HCT116 (cell line): ENCODE measurements around the gene EEF1AKMT2. TPM values are rescaled to one million over a fixed set of nuclear protein-coding genes. Genes with fewer than 3 reads are reported as not detected.

Experiments
- ATAC-seq: fragments of 200-7000 bp; cut with Tn5 transposase; 2 replicates; pipeline ENCODE4 v1.9.1; 2020; ENCODE audit warnings: mild to moderate bottlenecking, moderate library complexity
- BruUV-seq: library from RNA; stranded (reverse); fragments of 400-500 nt; replicated peaks from 2 replicates; lab custom pipeline; 2021; lab: Mats Ljungman, UMichigan
- CTCF ChIA-PET: fragments of 300-600 bp; sonication (Branson Sonifier 250); formaldehyde crosslinking; loops from one replicate; lab custom pipeline; 2021; ENCODE audit warnings: antibody characterized with exemption; lab: Charles Lee
- POLR2A ChIA-PET: fragments of 300-600, 350-600 bp; sonication (Branson Sonifier 250); formaldehyde crosslinking; loops from one replicate; lab custom pipeline; 2021; ENCODE audit warnings: antibody characterized with exemption; lab: Charles Lee
- RAD21 ChIA-PET, 2 experiments: fragments of 300-600 bp; sonication (Branson Sonifier 250); formaldehyde crosslinking; loops; one replicate each; lab custom pipeline; 2023; ENCODE audit warnings: low total read pairs in 2 of 2; ENCODE audit not compliant: uncharacterized antibody in 2 of 2, unreplicated experiment in 2 of 2, low non-redundant PET in 1 of 2; lab: Charles Lee
- DNase-seq: peaks from one replicate; pipeline ENCODE4 v3.0.0-alpha.2; 2010; ENCODE audit warnings: low read depth, low spot score
- H2AFZ ChIP-seq: fragments of 200-600 bp; shearing (Covaris generic), sonication (generic); 2 replicates; pipeline ENCODE4 v1.6.1; 2017; ENCODE audit warnings: low read depth, mixed run types, mixed read lengths, antibody characterized with exemption, low read length; ENCODE audit not compliant: poor library complexity, severe bottlenecking
- H3K27ac ChIP-seq: 2 replicates; pipeline ENCODE4 v1.5.1; 2012; ENCODE audit warnings: low read depth, low read length
- H3K27me3 ChIP-seq: fragments of 200-600 bp; sonication (generic); 2 replicates; pipeline ENCODE4 v1.6.1; 2016; ENCODE audit warnings: mixed run types, low read length, mixed read lengths; ENCODE audit not compliant: insufficient read depth
- H3K36me3 ChIP-seq, 2 experiments: fragments of 200-500 bp in 1 of 2; fragments of 200-600 bp in 1 of 2; sonication (Bioruptor generic) in 1 of 2; sonication (generic) in 1 of 2; 2 replicates each; pipeline versions ENCODE4 v1.5.1 to v1.6.1; 2014 to 2016; ENCODE audit warnings: low read length in 2 of 2, inconsistent platforms in 1 of 2, mixed read lengths in 1 of 2, mixed run types in 1 of 2; ENCODE audit not compliant: insufficient read depth in 2 of 2, control insufficient read depth in 1 of 2
- H3K4me1 ChIP-seq, 2 experiments: fragments of 200-600 bp in 1 of 2; sonication (generic) in 1 of 2; 2 replicates each; pipeline versions ENCODE4 v1.5.1 to v1.6.1; 2012 to 2017; ENCODE audit warnings: low read length in 2 of 2, inconsistent platforms in 1 of 2, mild to moderate bottlenecking in 1 of 2, mixed read lengths in 1 of 2, mixed run types in 1 of 2, moderate library complexity in 1 of 2; ENCODE audit not compliant: insufficient read depth in 2 of 2, control insufficient read depth in 1 of 2
- H3K4me2 ChIP-seq: fragments of 200-600 bp; sonication (generic); 2 replicates; pipeline ENCODE4 v1.6.1; 2017; ENCODE audit warnings: mixed run types, low read length, mixed read lengths
- H3K4me3 ChIP-seq, 2 experiments: fragments of 200-600 bp in 1 of 2; sonication (generic) in 1 of 2; replicated peaks in 1 of 2; 2 replicates each; pipeline ENCODE4 v1.5.1; 2011 to 2016; ENCODE audit warnings: low read length in 2 of 2, control low read depth in 1 of 2, low read depth in 1 of 2, mild to moderate bottlenecking in 1 of 2, mixed read lengths in 1 of 2, mixed run types in 1 of 2
- H3K79me2 ChIP-seq: fragments of 200-600 bp; sonication (generic); 2 replicates; pipeline ENCODE4 v1.6.1; 2017; ENCODE audit warnings: mild to moderate bottlenecking, mixed run types, low read length, moderate library complexity, mixed read lengths; ENCODE audit not compliant: insufficient read depth
- H3K9ac ChIP-seq: fragments of 200-600 bp; sonication (generic); 2 replicates; pipeline ENCODE4 v1.6.1; 2016; ENCODE audit warnings: low read length, mixed read lengths
- H3K9me2 ChIP-seq: fragments of 200-600 bp; sonication (generic), shearing (Covaris generic); 2 replicates; pipeline ENCODE4 v1.6.1; 2017; ENCODE audit warnings: mixed run types, mild to moderate bottlenecking, moderate library complexity; ENCODE audit not compliant: insufficient read depth
- H3K9me3 ChIP-seq, 2 experiments: fragments of 200-500 bp in 1 of 2; fragments of 200-600 bp in 1 of 2; sonication (Bioruptor generic) in 1 of 2; sonication (generic) in 1 of 2; 2 replicates each; pipeline ENCODE4 v1.6.1; 2014 to 2017; ENCODE audit warnings: low read length in 2 of 2, mixed read lengths in 2 of 2, inconsistent platforms in 1 of 2, low read depth in 1 of 2, mild to moderate bottlenecking in 1 of 2, mixed run types in 1 of 2, moderate library complexity in 1 of 2; ENCODE audit not compliant: control insufficient read depth in 1 of 2, insufficient read depth in 1 of 2
- H4K20me1 ChIP-seq: fragments of 200-600 bp; sonication (generic), shearing (Covaris generic); 2 replicates; pipeline ENCODE4 v1.6.1; 2017; ENCODE audit warnings: mixed run types, mild to moderate bottlenecking, moderate library complexity; ENCODE audit not compliant: insufficient read depth
- EGR1 ChIP-seq: IDR thresholded peaks from 2 replicates; pipeline ENCODE4 v1.6.1; 2012; ENCODE audit warnings: low read depth
- SP1 ChIP-seq: IDR thresholded peaks from 2 replicates; pipeline ENCODE4 v1.6.1; 2012; ENCODE audit warnings: low read depth
- YY1 ChIP-seq: IDR thresholded peaks from 2 replicates; pipeline ENCODE4 v1.6.1; 2011; ENCODE audit warnings: low read length, low read depth, moderate library complexity, mild to moderate bottlenecking; ENCODE audit not compliant: insufficient replicate concordance; ENCODE audit errors: extremely low read depth
- intact Hi-C: fragments of 100-400 bp; cut with micrococcal nuclease; formaldehyde crosslinking; loops from 2 replicates; pipeline ENCODE4 v1.10.0; 2022
- total RNA-seq: library from RNA; stranded (reverse); gene quantifications from one replicate; pipeline ENCODE4 v1.2.1, GENCODE V29; 2021; ENCODE audit not compliant: unreplicated experiment
- TF ChIP-seq, protein P1 (sequence below): IDR thresholded peaks from 2 replicates; pipeline ENCODE4 v1.6.1; 2011; ENCODE audit warnings: mild to moderate bottlenecking, low read length, moderate library complexity; ENCODE audit not compliant: insufficient replicate concordance; ENCODE audit errors: extremely low read depth

EEF1AKMT2 gene
- total RNA-seq, 1 experiment from 2014 or later, result 39.6 TPM

DNA sequence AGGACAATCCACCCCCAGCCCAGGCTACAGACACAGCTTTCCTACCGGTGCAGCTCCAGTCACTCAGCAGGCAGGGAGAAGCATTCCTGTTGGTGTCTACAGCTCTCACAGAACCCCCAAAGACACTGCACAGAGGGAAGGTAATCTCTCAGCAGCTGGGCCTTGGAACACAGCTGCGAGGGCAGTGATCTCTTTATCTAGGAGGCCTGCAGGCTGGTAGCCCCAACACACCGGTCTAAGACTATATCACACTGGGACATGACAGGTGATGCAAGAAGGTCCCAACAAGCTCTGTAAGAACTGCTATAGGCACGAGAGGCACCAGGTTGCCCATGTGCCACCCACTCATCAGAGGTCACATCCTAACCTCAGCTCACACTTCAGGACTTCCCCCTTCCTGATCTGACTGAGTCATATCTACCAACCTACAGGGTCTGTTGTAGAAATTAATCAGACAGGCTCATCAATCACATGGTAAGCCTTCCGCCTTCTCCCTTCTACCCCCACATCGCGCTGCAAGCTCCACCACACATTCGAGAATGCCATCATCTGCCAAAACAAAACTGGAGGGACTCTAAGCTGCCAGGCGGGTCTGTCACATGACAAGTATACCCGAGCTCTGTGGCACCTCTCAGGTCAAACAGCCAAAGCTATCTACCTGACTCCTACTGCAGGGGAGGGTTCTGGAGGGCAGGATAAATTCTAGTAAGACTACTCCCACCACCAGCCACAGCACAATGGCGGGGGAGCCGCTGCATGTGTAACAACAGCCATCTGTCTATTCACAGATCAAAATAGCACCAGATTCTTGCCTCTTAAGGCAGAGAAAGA is 73.6 kb downstream of the EEF1AKMT2 start:
- no peak overlapping the region for H2AFZ ChIP-seq
- no peaks in the 10 kb centered on the region for H3K9me3 ChIP-seq
- no peak overlapping the region for H3K9ac ChIP-seq
- ChIA-PET RAD21 (no interaction called here), CTCF (interaction anchor here (0.5 to 5.0 kb wide), 5 partner anchors 13 to 155 kb away, joined by 3 to 25 read pairs (median 4); no protein-coding TSS in a partner anchor), POLR2A (interaction anchor here (0.5 to 1.4 kb wide), 3 partner anchors 9 to 318 kb away, joined by 3 to 6 read pairs (median 5); no protein-coding TSS in a partner anchor)
- no TSS peak for BruUV-seq
- H3K9me2 ChIP-seq, result no peaks in the 10 kb centered on the region
- no peaks in the 10 kb centered on the region; the same call in 1 of the 2 replicates for H3K79me2 ChIP-seq
- intact Hi-C loops, result no loop called here
- no peak for DNase-seq
- H3K27ac ChIP-seq, result no peak overlapping the region
- TF ChIP-seq, protein P1, sequence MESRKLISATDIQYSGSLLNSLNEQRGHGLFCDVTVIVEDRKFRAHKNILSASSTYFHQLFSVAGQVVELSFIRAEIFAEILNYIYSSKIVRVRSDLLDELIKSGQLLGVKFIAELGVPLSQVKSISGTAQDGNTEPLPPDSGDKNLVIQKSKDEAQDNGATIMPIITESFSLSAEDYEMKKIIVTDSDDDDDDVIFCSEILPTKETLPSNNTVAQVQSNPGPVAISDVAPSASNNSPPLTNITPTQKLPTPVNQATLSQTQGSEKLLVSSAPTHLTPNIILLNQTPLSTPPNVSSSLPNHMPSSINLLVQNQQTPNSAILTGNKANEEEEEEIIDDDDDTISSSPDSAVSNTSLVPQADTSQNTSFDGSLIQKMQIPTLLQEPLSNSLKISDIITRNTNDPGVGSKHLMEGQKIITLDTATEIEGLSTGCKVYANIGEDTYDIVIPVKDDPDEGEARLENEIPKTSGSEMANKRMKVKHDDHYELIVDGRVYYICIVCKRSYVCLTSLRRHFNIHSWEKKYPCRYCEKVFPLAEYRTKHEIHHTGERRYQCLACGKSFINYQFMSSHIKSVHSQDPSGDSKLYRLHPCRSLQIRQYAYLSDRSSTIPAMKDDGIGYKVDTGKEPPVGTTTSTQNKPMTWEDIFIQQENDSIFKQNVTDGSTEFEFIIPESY, result no peak
- no peak for TF ChIP-seq YY1
- no peak for TF ChIP-seq SP1
- peak; percentile 69 for TF ChIP-seq EGR1
- peaks cover 7 to 23% of the 10 kb centered on the region in 2 experiments; a peak in 3 of 4 replicates for H3K4me1 ChIP-seq
- H3K4me2 ChIP-seq, result no peak overlapping the region
- H4K20me1 ChIP-seq, result no peaks in the 10 kb centered on the region
- H3K4me3 ChIP-seq, result no peak overlapping the region
- ATAC-seq, result no peak; the same call in 1 of the 2 replicates
- no peaks in the 10 kb centered on the region for H3K27me3 ChIP-seq
- H3K36me3 ChIP-seq, result no peaks in the 10 kb centered on the region
